H1 (cell line): ENCODE measurements around the gene PAQR7. TPM values are rescaled to one million over a fixed set of nuclear protein-coding genes. Genes with fewer than 3 reads are reported as not detected.

Source experiments
- CTCF ChIA-PET: fragments of 300-600 bp; sonication (Branson Sonifier 250); formaldehyde crosslinking; loops from one replicate; lab custom pipeline; 2021; ENCODE audit not compliant: partially characterized antibody; lab: Charles Lee
- POLR2A ChIA-PET: fragments of 300-600 bp; sonication (Branson Sonifier 250); formaldehyde crosslinking; loops from one replicate; lab custom pipeline; 2021; ENCODE audit warnings: inconsistent platforms; ENCODE audit not compliant: partially characterized antibody; lab: Charles Lee
- DNase-seq, 2 experiments: peaks; one replicate each; pipeline versions ENCODE4 v3.0.0 to v3.0.0-alpha.2; 2010 to 2022; ENCODE audit warnings: low spot score in 2 of 2, low read depth in 1 of 2, mixed read lengths in 1 of 2
- FAIRE-seq: peaks from 2 replicates; lab custom pipeline; 2011; peaks lifted over from hg19 to GRCh38; lab: Jason Lieb, UNC
- H2AFZ ChIP-seq: 2 replicates; pipeline ENCODE4 v1.8.1; 2012; ENCODE audit warnings: low read length, inconsistent platforms
- H2AK5ac ChIP-seq: 2 replicates; pipeline ENCODE4 v1.6.1; 2013; ENCODE audit warnings: low read depth, low read length
- H2BK120ac ChIP-seq: replicated peaks from 2 replicates; pipeline ENCODE3; 2013; ENCODE audit warnings: low read depth, low read length, inconsistent platforms
- H2BK12ac ChIP-seq: 2 replicates; pipeline ENCODE4 v1.6.1; 2013; ENCODE audit warnings: low read depth, low read length
- H2BK15ac ChIP-seq: 2 replicates; pipeline ENCODE4 v1.6.1; 2013; ENCODE audit warnings: low read length
- H2BK20ac ChIP-seq: 2 replicates; pipeline ENCODE4 v1.6.1; 2013; ENCODE audit warnings: low read length
- H2BK5ac ChIP-seq: 2 replicates; pipeline ENCODE4 v1.6.1; 2013; ENCODE audit warnings: low read depth, low read length
- H3K14ac ChIP-seq: 2 replicates; pipeline ENCODE4 v1.6.1; 2013; ENCODE audit warnings: inconsistent platforms; ENCODE audit not compliant: insufficient read length
- H3K18ac ChIP-seq: 2 replicates; pipeline ENCODE4 v1.6.1; 2013; ENCODE audit warnings: low read length; ENCODE audit errors: extremely low read depth
- H3K23ac ChIP-seq: 2 replicates; pipeline ENCODE4 v1.6.1; 2013; ENCODE audit warnings: inconsistent platforms; ENCODE audit not compliant: insufficient read length
- H3K23me2 ChIP-seq: 2 replicates; pipeline ENCODE4 v1.6.1; 2013; ENCODE audit warnings: low read depth, low read length
- H3K27ac ChIP-seq: 2 replicates; pipeline ENCODE4 v1.6.1; 2011; ENCODE audit warnings: low read depth, low read length, inconsistent platforms
- H3K27me3 ChIP-seq, 4 experiments: replicated peaks in 1 of 4; 1 replicate in 1 of 4; 2 replicates in 3 of 4; pipeline versions ENCODE4 v1.6.1 to v1.8.1; 2011 to 2013; ENCODE audit warnings: low read length in 3 of 4, mild to moderate bottlenecking in 3 of 4, inconsistent platforms in 2 of 4, mixed read lengths in 2 of 4, moderate library complexity in 1 of 4; ENCODE audit not compliant: control insufficient read depth in 3 of 4, insufficient read depth in 3 of 4; ENCODE audit errors: extremely low read depth in 1 of 4
- H3K36me3 ChIP-seq, 4 experiments: 2 replicates each; pipeline versions ENCODE4 v1.6.1 to v1.8.1; 2011 to 2013; ENCODE audit warnings: mild to moderate bottlenecking in 4 of 4, low read length in 3 of 4, moderate library complexity in 2 of 4, control low read depth in 1 of 4, inconsistent platforms in 1 of 4; ENCODE audit not compliant: insufficient read depth in 4 of 4, control insufficient read depth in 2 of 4
- H3K4ac ChIP-seq: replicated peaks from 2 replicates; pipeline ENCODE3; 2013; ENCODE audit warnings: low read length, low read depth, mixed read lengths, inconsistent platforms; ENCODE audit not compliant: insufficient read length
- H3K4me1 ChIP-seq, 4 experiments: replicated peaks in 1 of 4; 1 replicate in 1 of 4; 2 replicates in 3 of 4; pipeline versions ENCODE4 v1.6.1 to v1.8.1; 2011 to 2013; ENCODE audit warnings: low read length in 3 of 4, inconsistent platforms in 2 of 4, mixed read lengths in 1 of 4; ENCODE audit not compliant: insufficient read depth in 4 of 4, control insufficient read depth in 3 of 4
- H3K4me2 ChIP-seq, 2 experiments: 2 replicates each; pipeline versions ENCODE4 v1.6.1 to v1.8.1; 2011 to 2013; ENCODE audit warnings: low read depth in 2 of 2, low read length in 2 of 2, control low read depth in 1 of 2, inconsistent platforms in 1 of 2, mild to moderate bottlenecking in 1 of 2; ENCODE audit not compliant: insufficient read depth in 1 of 2
- H3K4me3 ChIP-seq, 4 experiments: fragments of 200-600, 300-600 bp in 1 of 4; sonication (generic), shearing (Covaris generic), sonication (Bioruptor Twin) in 1 of 4; 2 replicates each; pipeline versions ENCODE4 v1.5.1 to v1.8.1; 2011 to 2016; ENCODE audit warnings: low read length in 4 of 4, low read depth in 3 of 4, control low read depth in 2 of 4, inconsistent platforms in 2 of 4, mild to moderate bottlenecking in 2 of 4, mixed read lengths in 1 of 4, moderate library complexity in 1 of 4; ENCODE audit not compliant: insufficient read depth in 2 of 4; ENCODE audit errors: extremely low read depth in 1 of 4
- H3K56ac ChIP-seq: replicated peaks from 2 replicates; pipeline ENCODE3; 2013; ENCODE audit warnings: low read depth, mild to moderate bottlenecking, mixed read lengths, low read length, inconsistent platforms; ENCODE audit not compliant: insufficient read length
- H3K79me1 ChIP-seq: 2 replicates; pipeline ENCODE4 v1.6.1; 2013; ENCODE audit warnings: low read depth, low read length, control low read depth
- H3K79me2 ChIP-seq, 2 experiments: 2 replicates each; pipeline versions ENCODE4 v1.6.1 to v1.8.1; 2012 to 2013; ENCODE audit warnings: low read length in 2 of 2, mild to moderate bottlenecking in 2 of 2, inconsistent platforms in 1 of 2; ENCODE audit not compliant: insufficient read depth in 2 of 2, control insufficient read depth in 1 of 2
- H3K9ac ChIP-seq, 4 experiments: replicated peaks in 1 of 4; 1 replicate in 1 of 4; 2 replicates in 3 of 4; pipeline versions ENCODE4 v1.6.1 to v1.8.1; 2011 to 2013; ENCODE audit warnings: low read depth in 3 of 4, low read length in 3 of 4, control low read depth in 2 of 4, mild to moderate bottlenecking in 2 of 4, moderate library complexity in 2 of 4, inconsistent platforms in 1 of 4; ENCODE audit errors: extremely low read depth in 1 of 4
- H3K9me3 ChIP-seq, 2 experiments: 2 replicates each; pipeline versions ENCODE4 v1.6.1 to v1.8.1; 2012 to 2013; ENCODE audit warnings: mild to moderate bottlenecking in 2 of 2, moderate library complexity in 2 of 2, control low read depth in 1 of 2, inconsistent platforms in 1 of 2, low read depth in 1 of 2, low read length in 1 of 2, mixed read lengths in 1 of 2; ENCODE audit not compliant: insufficient read depth in 2 of 2
- H4K20me1 ChIP-seq, 2 experiments: replicated peaks in 1 of 2; 2 replicates each; pipeline versions ENCODE3 to v1.8.1; 2011 to 2013; ENCODE audit warnings: inconsistent platforms in 2 of 2, low read length in 2 of 2, mild to moderate bottlenecking in 1 of 2; ENCODE audit not compliant: insufficient read depth in 2 of 2, control insufficient read depth in 1 of 2
- H4K5ac ChIP-seq: 2 replicates; pipeline ENCODE4 v1.6.1; 2013; ENCODE audit warnings: low read length, low read depth, mixed read lengths, inconsistent platforms; ENCODE audit not compliant: insufficient read length
- H4K8ac ChIP-seq: 2 replicates; pipeline ENCODE4 v1.8.0; 2013; ENCODE audit warnings: mild to moderate bottlenecking, moderate library complexity, low read length, inconsistent platforms; ENCODE audit not compliant: insufficient read depth; ENCODE audit errors: extremely low read depth
- H4K91ac ChIP-seq: replicated peaks from 2 replicates; pipeline ENCODE3; 2013; ENCODE audit warnings: low read length, mixed read lengths, inconsistent platforms; ENCODE audit not compliant: insufficient read length
- ASH2L ChIP-seq: fragments of 200-600, 300-600 bp; sonication (generic); IDR thresholded peaks from one replicate; pipeline ENCODE4 v1.7.1; 2017; ENCODE audit warnings: low read length
- ATF3 ChIP-seq: IDR thresholded peaks from 2 replicates; pipeline ENCODE4 v1.6.1; 2011; ENCODE audit warnings: low read depth, mild to moderate bottlenecking, low read length; ENCODE audit not compliant: insufficient read depth
- FOSL1 ChIP-seq: IDR thresholded peaks from 2 replicates; pipeline ENCODE4 v1.6.1; 2011; ENCODE audit warnings: mild to moderate bottlenecking, low read depth, low read length, moderate library complexity; ENCODE audit not compliant: insufficient read depth
- HDAC6 ChIP-seq: IDR thresholded peaks from one replicate; pipeline ENCODE4 v1.7.1; 2012; ENCODE audit warnings: low read depth, mild to moderate bottlenecking, inconsistent platforms, low read length, moderate library complexity
- KDM5A ChIP-seq: fragments of 200-600 bp; IDR thresholded peaks from 2 replicates; pipeline ENCODE4 v1.7.1; 2012; ENCODE audit warnings: mild to moderate bottlenecking, low read length, inconsistent platforms, mixed read lengths
- MAFK ChIP-seq: IDR thresholded peaks from 2 replicates; pipeline ENCODE4 v1.6.1; 2012; ENCODE audit warnings: low read depth, mild to moderate bottlenecking, improper control_type of control experiment, low read length
- NRF1 ChIP-seq: IDR thresholded peaks from 2 replicates; pipeline ENCODE4 v1.6.1; 2011; ENCODE audit warnings: mild to moderate bottlenecking, low read depth, low read length, improper control_type of control experiment
- SP4 ChIP-seq: IDR thresholded peaks from 2 replicates; pipeline ENCODE4 v1.6.1; 2012; ENCODE audit warnings: low read length, inconsistent platforms
- TAF7 ChIP-seq: optimal IDR thresholded peaks from 2 replicates; pipeline ENCODE3; 2011; ENCODE audit warnings: low read depth, mild to moderate bottlenecking, inconsistent platforms, low read length, moderate library complexity, borderline replicate concordance
- ZNF274 ChIP-seq: IDR thresholded peaks from 2 replicates; pipeline ENCODE4 v1.7.0; 2012; ENCODE audit warnings: low read length, borderline replicate concordance; ENCODE audit errors: extremely low read depth
- WGBS, 2 experiments: shearing (Covaris generic) in 1 of 2; methylation state at CpG; one replicate each; pipeline versions ENCODE4 v1.1.6 to v1.1.7; 2013 to 2015; ENCODE audit warnings: low lambda C conversion rate in 2 of 2, mixed read lengths in 2 of 2, inconsistent platforms in 1 of 2, low coverage in 1 of 2, missing lambda C conversion rate in 1 of 2; ENCODE audit not compliant: insufficient replicate concordance in 2 of 2, insufficient coverage in 1 of 2, insufficient read length in 1 of 2; ENCODE audit errors: extremely low coverage in 1 of 2, missing lambda C conversion rate in 1 of 2; 5-methylcytosine and 5-hydroxymethylcytosine counted together
- polyA plus RNA-seq, 7 experiments: library from polyadenylated mRNA; depleted of rRNA in 3 of 7; stranded (reverse) in 5 of 7; unstranded in 2 of 7; fragments of >200 nt in 5 of 7; fragments of 200-250 nt in 2 of 7; gene quantifications; 1 replicate in 5 of 7; 2 replicates in 1 of 7; 4 replicates in 1 of 7; pipeline versions ENCODE4 v1.2.1 to v1.2.3, GENCODE V29; 2011 to 2013; ENCODE audit warnings: missing spikeins in 2 of 7, mixed read lengths in 2 of 7
- total RNA-seq: library from RNA; stranded (reverse); fragmentation: NEBNext Ultra II Directional; extraction: Animal tissue kit (Norgen Biotek cat#: 25700); gene quantifications from 2 replicates; pipeline ENCODE4 v1.2.1, GENCODE V29; 2021
- TF ChIP-seq, protein P1 (sequence below): IDR thresholded peaks from 2 replicates; pipeline ENCODE4 v1.6.1; 2012; ENCODE audit warnings: low read length, inconsistent platforms

The PAQR7 gene
- total and polyA plus RNA-seq, 2 of the 8 experiments (the other 6 are each of a cell fraction or from before 2014, with no cell fraction given): 7.3 to 7.4 TPM

GRCh38 chr1:25918615-25919014 lies 43.1 kb upstream of the PAQR7 start:
- no peak overlapping the region for H4K5ac ChIP-seq
- peaks cover 12% of the 10 kb centered on the region for H3K23me2 ChIP-seq
- no peak overlapping the region for H4K91ac ChIP-seq
- TF ChIP-seq KDM5A: no peak
- TF ChIP-seq ATF3: no peak
- TF ChIP-seq, protein P1, sequence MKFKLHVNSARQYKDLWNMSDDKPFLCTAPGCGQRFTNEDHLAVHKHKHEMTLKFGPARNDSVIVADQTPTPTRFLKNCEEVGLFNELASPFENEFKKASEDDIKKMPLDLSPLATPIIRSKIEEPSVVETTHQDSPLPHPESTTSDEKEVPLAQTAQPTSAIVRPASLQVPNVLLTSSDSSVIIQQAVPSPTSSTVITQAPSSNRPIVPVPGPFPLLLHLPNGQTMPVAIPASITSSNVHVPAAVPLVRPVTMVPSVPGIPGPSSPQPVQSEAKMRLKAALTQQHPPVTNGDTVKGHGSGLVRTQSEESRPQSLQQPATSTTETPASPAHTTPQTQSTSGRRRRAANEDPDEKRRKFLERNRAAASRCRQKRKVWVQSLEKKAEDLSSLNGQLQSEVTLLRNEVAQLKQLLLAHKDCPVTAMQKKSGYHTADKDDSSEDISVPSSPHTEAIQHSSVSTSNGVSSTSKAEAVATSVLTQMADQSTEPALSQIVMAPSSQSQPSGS: no peak
- no peak for TF ChIP-seq MAFK
- TF ChIP-seq TAF7: no peak
- TF ChIP-seq SP4: no peak
- TF ChIP-seq ZNF274: no peak
- no peak for TF ChIP-seq FOSL1
- TF ChIP-seq NRF1: no peak
- TF ChIP-seq ASH2L: no peak
- no peak for TF ChIP-seq HDAC6
- H2BK5ac ChIP-seq: no peak overlapping the region
- H2BK15ac ChIP-seq: no peak overlapping the region
- peaks cover 2 to 15% (median 6%) of the 10 kb centered on the region in 4 experiments; a peak in 6 of 7 replicates for H3K4me1 ChIP-seq
- peak overlapping the region; percentile 34; the same call in 1 of the 2 replicates for H3K18ac ChIP-seq
- no peaks in the 10 kb centered on the region for H3K79me1 ChIP-seq
- no peak overlapping the region for H3K4ac ChIP-seq
- H2AFZ ChIP-seq: no peak overlapping the region
- no peak overlapping the region for H3K14ac ChIP-seq
- POLR2A ChIA-PET: interaction anchor here (0.7 to 2.8 kb wide), 4 partner anchors 11 to 85 kb away, joined by 3 to 9 read pairs (median 4); partner anchors contain the start of gene STMN1
- H3K4me2 ChIP-seq: no peak overlapping the region
- H4K20me1 ChIP-seq: no peaks in the 10 kb centered on the region
- H3K56ac ChIP-seq: no peak overlapping the region
- DNase-seq (no peak), FAIRE-seq (no peak)
- H2BK20ac ChIP-seq: no peak overlapping the region
- no peaks in the 10 kb centered on the region for H3K36me3 ChIP-seq
- no peak overlapping the region for H4K8ac ChIP-seq
- H3K9me3 ChIP-seq: no peaks in the 10 kb centered on the region
- no peaks in the 10 kb centered on the region for H3K79me2 ChIP-seq
- H2BK120ac ChIP-seq: no peak overlapping the region
- H3K27ac ChIP-seq: no peak overlapping the region
- no peak overlapping the region for H2BK12ac ChIP-seq
- H3K4me3 ChIP-seq: no peak overlapping the region
- H3K9ac ChIP-seq: no peak overlapping the region
- CTCF ChIA-PET: interaction anchor here (1.1 to 1.3 kb wide), 2 partner anchors 20 to 22 kb away, joined by 3 to 6 read pairs; no protein-coding TSS in a partner anchor
- no peak overlapping the region for H3K23ac ChIP-seq
- 68% methylated on average over 8 of the region's 11 CpGs; no CpG with 5 or more reads in 1 of the 2 experiments for WGBS, 2 experiments
- no peak overlapping the region for H2AK5ac ChIP-seq
- H3K27me3 ChIP-seq: peaks cover 0 to 6% (median under 1%) of the 10 kb centered on the region in 4 experiments; a peak in 4 of 7 replicates
